SJCRH30 (cell line): ENCODE data around the gene SLC9A6. TPM values are rescaled to one million over a fixed set of nuclear protein-coding genes. Genes with fewer than 3 reads are reported as not detected.
A peak's percentile ranks its signal among the peaks of the same experiment; 100 is the strongest.

Source experiments
- DNase-seq, 2 experiments: peaks; one replicate each; pipeline ENCODE4 v3.0.0-alpha.2; 2015 to 2020
- H3K27ac ChIP-seq: fragments of 250-450 bp; sonication (Bioruptor Pico); 2 replicates; pipeline ENCODE4 v1.5.1; 2020; ENCODE audit warnings: mild to moderate bottlenecking, moderate library complexity
- H3K27me3 ChIP-seq: fragments of 250-450 bp; sonication (Bioruptor Pico); 2 replicates; pipeline ENCODE4 v1.5.1; 2020; ENCODE audit warnings: mild to moderate bottlenecking, moderate library complexity
- H3K36me3 ChIP-seq: fragments of 250-450 bp; sonication (Bioruptor Pico); 2 replicates; pipeline ENCODE4 v1.5.1; 2020; ENCODE audit warnings: mild to moderate bottlenecking, moderate library complexity
- H3K4me1 ChIP-seq: fragments of 250-450 bp; sonication (Bioruptor Pico); 2 replicates; pipeline ENCODE4 v1.5.1; 2020; ENCODE audit warnings: mild to moderate bottlenecking, moderate library complexity
- H3K4me3 ChIP-seq: fragments of 250-450 bp; sonication (Bioruptor Pico); 2 replicates; pipeline ENCODE4 v1.5.1; 2020; ENCODE audit warnings: mild to moderate bottlenecking, moderate library complexity
- H3K9me3 ChIP-seq: fragments of 250-450 bp; sonication (Bioruptor Pico); replicated peaks from 2 replicates; pipeline ENCODE4 v1.5.1; 2020; ENCODE audit warnings: mild to moderate bottlenecking, moderate library complexity
- total RNA-seq: library from RNA; depleted of rRNA; stranded (reverse); fragments of >200 nt; shearing (Covaris generic); gene quantifications from 2 replicates; pipeline ENCODE4 v1.2.3, GENCODE V29; 2014

The SLC9A6 gene
- total RNA-seq, 1 experiment from 2014 or later: 15.8 TPM

- Histone ChIP-seq H3K27ac (no peak overlapping the region), H3K4me1 (no peaks in the 10 kb centered on the region), H3K9me3 (no peaks in the 10 kb centered on the region), H3K4me3 (no peak overlapping the region), H3K36me3 (no peaks in the 10 kb centered on the region), H3K27me3 (no peaks in the 10 kb centered on the region)
- no peak for DNase-seq
These were observed 29.8 kb downstream of the SLC9A6 start for GRCh38 chrX:136015016-136015415.

GRCh38 chrX:136016881-136017280 lies 31.6 kb downstream of the SLC9A6 start:
- no peaks in the 10 kb centered on the region for H3K9me3 ChIP-seq
- no peaks in the 10 kb centered on the region for H3K27me3 ChIP-seq
- H3K27ac ChIP-seq: no peak overlapping the region
- H3K36me3 ChIP-seq: no peaks in the 10 kb centered on the region
- no peak overlapping the region for H3K4me3 ChIP-seq
- no peaks in the 10 kb centered on the region for H3K4me1 ChIP-seq
- DNase-seq: no peak

- no peak for DNase-seq
- no peak overlapping the region for H3K4me3 ChIP-seq
- no peaks in the 10 kb centered on the region for H3K4me1 ChIP-seq
- no peak overlapping the region for H3K27ac ChIP-seq
- no peaks in the 10 kb centered on the region for H3K9me3 ChIP-seq
- H3K36me3 ChIP-seq: no peaks in the 10 kb centered on the region
- no peaks in the 10 kb centered on the region for H3K27me3 ChIP-seq
These were observed 34.0 kb downstream of the SLC9A6 start for GRCh38 chrX:136019226-136019625.

GRCh38 chrX:136021160-136021559 lies 35.9 kb downstream of the SLC9A6 start:
- Histone ChIP-seq H3K27me3 (no peaks in the 10 kb centered on the region), H3K4me3 (no peak overlapping the region), H3K27ac (no peak overlapping the region), H3K9me3 (no peaks in the 10 kb centered on the region), H3K4me1 (no peaks in the 10 kb centered on the region), H3K36me3 (no peaks in the 10 kb centered on the region)
- DNase-seq: no peak

GRCh38 chrX:136021903-136022302 lies 36.7 kb downstream of the SLC9A6 start:
- H3K4me3 ChIP-seq: no peak overlapping the region

GRCh38 chrX:136025091-136025490 lies 39.9 kb downstream of the SLC9A6 start:
- DNase-seq: no peak
- H3K4me1 ChIP-seq: no peaks in the 10 kb centered on the region
- H3K27me3 ChIP-seq: no peaks in the 10 kb centered on the region
- no peak overlapping the region for H3K4me3 ChIP-seq
- no peaks in the 10 kb centered on the region for H3K36me3 ChIP-seq
- no peak overlapping the region for H3K27ac ChIP-seq
- no peaks in the 10 kb centered on the region for H3K9me3 ChIP-seq

More at GRCh38 chrX:136021903-136022302, 36.7 kb downstream of the SLC9A6 start:
- Histone ChIP-seq H3K4me1 (no peaks in the 10 kb centered on the region), H3K27me3 (no peaks in the 10 kb centered on the region), H3K36me3 (no peaks in the 10 kb centered on the region), H3K27ac (no peak overlapping the region), H3K9me3 (no peaks in the 10 kb centered on the region)
- DNase-seq: no peak

GRCh38 chrX:136028383-136028984 lies 43.2 kb downstream of the SLC9A6 start:
- Histone ChIP-seq H3K36me3 (no peaks in the 10 kb centered on the region), H3K4me3 (no peak overlapping the region), H3K27ac (no peak overlapping the region), H3K9me3 (no peaks in the 10 kb centered on the region), H3K4me1 (no peaks in the 10 kb centered on the region; the same call in 1 of the 2 replicates), H3K27me3 (no peaks in the 10 kb centered on the region)
- peak in 1 of 2 experiments; percentile 58 for DNase-seq

GRCh38 chrX:136029766-136030165 lies 44.5 kb downstream of the SLC9A6 start:
- Histone ChIP-seq H3K9me3 (no peaks in the 10 kb centered on the region), H3K4me3 (no peak overlapping the region), H3K27me3 (no peaks in the 10 kb centered on the region), H3K27ac (no peak overlapping the region), H3K36me3 (no peaks in the 10 kb centered on the region), H3K4me1 (no peaks in the 10 kb centered on the region; the same call in 1 of the 2 replicates)
- DNase-seq: no peak

- Histone ChIP-seq H3K27ac (no peak overlapping the region), H3K9me3 (no peaks in the 10 kb centered on the region), H3K36me3 (no peaks in the 10 kb centered on the region), H3K27me3 (no peaks in the 10 kb centered on the region), H3K4me3 (no peak overlapping the region), H3K4me1 (no peaks in the 10 kb centered on the region; the same call in 1 of the 2 replicates)
- no peak for DNase-seq
These were observed 45.3 kb downstream of the SLC9A6 start for GRCh38 chrX:136030303-136031191.

GRCh38 chrX:136031626-136032025 lies 46.4 kb downstream of the SLC9A6 start:
- Histone ChIP-seq H3K27me3 (no peaks in the 10 kb centered on the region), H3K4me1 (no peaks in the 10 kb centered on the region; the same call in 1 of the 2 replicates), H3K36me3 (no peaks in the 10 kb centered on the region), H3K9me3 (no peaks in the 10 kb centered on the region), H3K27ac (no peak overlapping the region), H3K4me3 (no peak overlapping the region)
- DNase-seq: no peak

- Histone ChIP-seq H3K36me3 (no peaks in the 10 kb centered on the region), H3K27ac (no peak overlapping the region), H3K4me3 (no peak overlapping the region), H3K9me3 (no peaks in the 10 kb centered on the region), H3K27me3 (no peaks in the 10 kb centered on the region), H3K4me1 (no peaks in the 10 kb centered on the region; the same call in 1 of the 2 replicates)
- no peak for DNase-seq
These were observed 47.1 kb downstream of the SLC9A6 start for GRCh38 chrX:136032370-136032769.

- H3K4me3 ChIP-seq: no peak overlapping the region
- no peaks in the 10 kb centered on the region for H3K9me3 ChIP-seq
- H3K27ac ChIP-seq: no peak overlapping the region
- DNase-seq: no peak
- H3K4me1 ChIP-seq: no peaks in the 10 kb centered on the region; the same call in 1 of the 2 replicates
- H3K36me3 ChIP-seq: no peaks in the 10 kb centered on the region
- no peaks in the 10 kb centered on the region for H3K27me3 ChIP-seq
These were observed 49.4 kb downstream of the SLC9A6 start for GRCh38 chrX:136034668-136035067.

- H3K27ac ChIP-seq: no peak overlapping the region
- DNase-seq: no peak
- no peak overlapping the region for H3K4me3 ChIP-seq
- no peaks in the 10 kb centered on the region for H3K9me3 ChIP-seq
- no peaks in the 10 kb centered on the region; the same call in 1 of the 2 replicates for H3K4me1 ChIP-seq
- no peaks in the 10 kb centered on the region for H3K36me3 ChIP-seq
- H3K27me3 ChIP-seq: no peaks in the 10 kb centered on the region
These were observed 50.4 kb downstream of the SLC9A6 start for GRCh38 chrX:136035663-136036062.

- no peak for DNase-seq
- Histone ChIP-seq H3K4me3 (no peak overlapping the region), H3K27me3 (no peaks in the 10 kb centered on the region), H3K27ac (no peak overlapping the region), H3K9me3 (no peaks in the 10 kb centered on the region), H3K36me3 (no peaks in the 10 kb centered on the region), H3K4me1 (no peaks in the 10 kb centered on the region)
These were observed 54.2 kb downstream of the SLC9A6 start for GRCh38 chrX:136039485-136039884.

- Histone ChIP-seq H3K4me3 (no peak overlapping the region), H3K4me1 (no peaks in the 10 kb centered on the region), H3K36me3 (no peaks in the 10 kb centered on the region), H3K27ac (no peak overlapping the region), H3K9me3 (no peaks in the 10 kb centered on the region), H3K27me3 (no peaks in the 10 kb centered on the region)
- DNase-seq: no peak
These were observed 54.7 kb downstream of the SLC9A6 start for GRCh38 chrX:136039968-136040367.
